Ovary (tissue), 3 donors: Measurements from ENCODE around the gene ADSL.

Experiments used
- CTCF ChIP-seq, 3 donors: fragments of 450-650 bp in 2 of 3; fragments of 200-600 bp in 1 of 3; IDR thresholded peaks; one replicate each; pipeline versions ENCODE4 v1.5.1 to v1.8.0; 2016 to 2022; ENCODE audit warnings: antibody characterized with exemption in 3 of 3, mild to moderate bottlenecking in 1 of 3
- EP300 ChIP-seq: sonication (generic); formaldehyde crosslinking; IDR thresholded peaks from one replicate; pipeline ENCODE4 v1.6.1; 2017; ENCODE audit warnings: antibody characterized with exemption
- donor health status: DM: no; HTN: no; CAD: no.

- TF ChIP-seq CTCF (IDR thresholded peaks at IDR 0.05) (no peak), EP300 (no peak)
Measured at GRCh38 chr22:40300316-40300715, 46.0 kb upstream of the ADSL start.
